Stimulated activated CD8-positive, alpha-beta memory T cell treated with anti-CD3 and anti-CD28 coated beads, Interleukin-4, amount 100 ng/mL, for 24 hours (primary cell): ENCODE data around the gene CREM.

Source experiments
- DNase-seq: peaks from one replicate; pipeline ENCODE4 v3.0.0-alpha.2; 2020; ENCODE audit warnings: low read depth

The CREM gene

DNA sequence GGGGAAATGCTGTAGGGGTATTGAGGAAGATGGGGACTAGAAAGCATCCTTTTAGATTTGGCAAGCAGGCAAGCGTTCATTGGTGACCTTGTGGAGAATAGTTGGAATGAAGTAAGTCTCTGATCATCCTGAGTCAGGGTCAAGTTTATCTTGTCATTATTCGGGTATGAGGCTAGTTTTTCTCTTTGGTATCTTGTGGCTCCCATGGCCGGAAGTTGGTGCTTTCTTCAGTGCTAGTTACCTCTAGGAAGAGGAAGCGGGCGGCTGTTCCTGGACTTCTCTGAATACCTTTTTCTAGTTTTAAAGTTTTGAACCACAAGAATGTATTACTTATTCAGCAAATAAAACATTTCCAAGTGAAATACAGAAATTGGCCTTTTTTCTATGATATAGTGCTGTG is 9.2 kb downstream of the CREM start:
- no peak for DNase-seq

DNA sequence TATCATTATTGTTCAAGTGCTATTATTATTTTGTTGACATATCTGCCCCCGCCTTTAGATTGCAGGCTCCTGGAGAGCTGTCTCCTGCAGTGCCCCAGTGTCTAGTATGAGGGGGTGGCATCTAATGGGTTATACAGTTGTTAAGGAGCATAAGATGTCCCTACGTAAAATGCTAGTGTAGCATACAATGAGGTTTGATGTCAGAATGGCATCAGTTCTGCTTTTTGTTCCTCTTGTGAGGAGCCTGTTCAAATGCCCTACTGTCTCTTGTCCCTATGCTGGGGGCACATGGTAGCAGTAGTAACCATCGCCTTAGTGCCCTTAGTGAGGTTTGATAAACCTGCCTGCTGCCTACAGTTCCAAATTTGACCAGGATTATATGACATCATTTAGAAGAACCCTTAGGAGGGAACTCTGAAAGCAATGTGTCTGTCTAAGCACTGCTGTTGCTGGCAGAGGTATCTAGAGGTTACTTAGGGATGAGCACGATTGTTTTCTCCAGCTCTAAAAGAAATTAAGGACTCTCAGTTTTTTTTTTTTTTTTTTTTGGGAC is 9.7 kb downstream of the CREM start:
- no peak for DNase-seq

DNA sequence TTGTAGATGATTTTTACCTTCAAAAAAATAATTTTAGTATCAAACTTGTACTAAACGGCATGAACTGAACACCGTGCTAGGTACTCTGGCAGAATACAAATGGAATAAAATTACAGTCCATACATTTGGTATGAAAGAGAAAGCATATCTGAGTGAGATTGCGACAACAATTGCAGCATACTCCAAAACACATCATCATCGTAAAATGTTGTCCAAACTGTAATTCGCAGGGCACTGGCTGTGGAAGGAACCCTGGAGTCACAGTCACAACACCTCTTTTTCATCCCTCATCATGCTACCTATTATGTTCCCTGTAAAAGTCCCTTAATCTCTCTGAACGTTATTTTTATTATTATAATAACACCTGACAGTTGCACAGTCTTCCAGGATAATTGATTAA is 13.5 kb downstream of the CREM start:
- DNase-seq = no peak

DNA sequence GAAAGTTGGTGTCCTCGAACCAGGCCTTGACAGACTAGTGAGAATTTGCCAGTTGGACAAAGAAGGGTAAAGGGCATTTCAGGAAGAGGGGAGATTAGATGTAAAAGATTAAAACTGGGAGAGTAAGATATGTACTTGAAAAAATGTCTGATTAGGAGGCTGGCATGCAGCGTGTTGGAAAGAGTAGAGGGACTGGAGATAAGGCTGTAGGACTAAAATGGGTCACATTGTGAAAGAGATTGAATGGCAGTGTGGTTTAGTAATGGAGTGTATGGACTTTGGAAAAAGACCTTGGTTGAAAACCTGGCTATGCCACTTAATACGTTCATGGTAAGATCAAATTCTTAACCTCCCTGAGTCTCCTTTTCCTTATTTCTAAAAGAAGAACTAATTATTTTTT is 14.1 kb downstream of the CREM start:
- no peak for DNase-seq

DNA sequence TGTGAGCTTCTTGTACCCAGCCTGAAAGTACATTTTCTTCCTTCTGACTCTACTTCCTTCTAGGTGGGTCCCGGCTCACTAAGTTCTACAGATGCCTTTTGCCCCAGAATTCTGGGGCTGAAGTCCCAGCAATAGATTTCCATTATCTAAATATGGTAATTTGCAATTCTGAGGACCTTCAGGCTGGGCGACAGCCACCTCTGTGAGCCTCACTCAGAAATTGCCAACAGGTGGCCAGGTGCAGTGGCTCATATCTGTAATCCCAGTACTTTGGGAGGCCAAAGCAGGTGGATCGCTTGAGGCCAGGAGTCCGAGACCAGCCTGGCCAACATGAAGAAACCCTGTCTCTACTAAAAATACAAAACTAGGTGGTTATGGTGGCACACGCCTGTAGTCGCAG is 23.7 kb downstream of the CREM start:
- no peak for DNase-seq

DNA sequence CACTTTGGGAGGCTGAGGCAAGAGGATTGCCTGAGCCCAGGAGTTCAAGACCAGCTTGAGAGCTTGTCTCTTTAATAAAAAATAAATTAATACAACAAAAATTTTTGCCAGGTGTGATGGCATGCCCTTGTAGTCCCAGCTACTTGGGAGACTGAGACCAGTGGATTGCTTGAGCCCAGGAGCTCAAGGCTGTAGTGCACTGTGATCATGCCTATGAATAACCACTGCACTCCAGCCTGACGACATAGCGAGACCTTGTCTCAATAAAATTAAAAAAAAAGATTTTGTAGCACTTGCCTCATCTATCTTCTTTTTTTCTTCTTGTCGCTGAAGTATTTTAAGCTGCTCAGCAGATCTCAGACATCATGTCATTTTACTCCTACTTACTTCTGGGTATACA is 26.3 kb downstream of the CREM start:
- DNase-seq = no peak

DNA sequence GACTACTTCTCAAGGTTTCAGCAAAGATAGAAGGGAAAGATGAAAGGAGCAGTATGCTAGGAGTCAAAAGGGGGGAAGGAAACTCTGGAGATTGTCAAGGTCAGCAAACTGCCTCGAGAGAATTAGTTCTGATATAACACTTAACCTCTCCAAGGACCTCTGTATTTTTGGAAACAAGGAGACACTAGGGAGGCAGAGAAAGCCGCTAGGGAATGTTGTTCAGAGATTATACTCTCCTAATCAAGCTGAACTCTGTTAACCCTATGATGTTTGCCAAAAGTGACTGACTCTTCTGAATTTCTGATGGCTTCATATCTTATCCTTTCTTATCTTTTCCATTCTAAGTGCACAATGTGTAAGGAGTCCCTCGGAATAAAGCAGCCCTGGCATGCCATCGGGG is 27.1 kb downstream of the CREM start:
- DNase-seq = no peak

DNA sequence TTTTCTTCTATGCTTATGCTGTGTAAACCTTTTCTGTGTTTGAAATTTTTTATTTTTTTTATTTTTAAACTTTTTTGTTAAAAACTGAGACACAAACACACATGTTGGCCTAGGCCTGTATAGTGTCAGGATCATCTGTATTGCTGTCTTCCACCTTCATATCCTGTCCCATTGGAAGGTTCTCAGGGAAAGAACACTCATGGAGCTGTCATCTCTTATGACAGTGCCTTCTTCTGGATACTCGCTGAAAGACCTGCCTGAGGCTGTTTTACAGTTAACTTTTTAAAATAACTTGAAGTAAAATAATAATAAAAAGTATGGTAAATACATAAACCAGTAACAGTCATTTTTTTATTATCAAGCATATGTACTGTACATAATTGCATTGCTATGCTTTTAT is 34.1 kb downstream of the CREM start:
- no peak for DNase-seq

DNA sequence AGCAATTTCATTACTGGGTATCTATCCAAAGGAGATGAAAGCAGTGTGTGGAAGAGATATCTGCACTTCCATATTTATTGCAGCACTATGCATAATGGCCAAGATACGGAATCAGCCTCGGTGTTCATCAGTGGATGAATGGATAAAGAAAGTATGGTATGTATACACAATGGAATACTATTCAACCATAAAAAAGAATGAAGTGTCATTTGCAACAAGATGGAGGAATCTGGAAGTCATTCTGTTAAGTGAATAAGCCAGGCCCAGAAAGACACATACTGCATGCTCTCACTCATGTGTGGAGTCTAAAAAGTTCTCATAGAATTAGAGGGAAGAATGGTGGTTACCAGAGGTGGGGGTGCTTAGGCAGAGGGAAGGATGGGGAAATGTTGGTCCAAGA is 35.3 kb downstream of the CREM start:
- no peak for DNase-seq

DNA sequence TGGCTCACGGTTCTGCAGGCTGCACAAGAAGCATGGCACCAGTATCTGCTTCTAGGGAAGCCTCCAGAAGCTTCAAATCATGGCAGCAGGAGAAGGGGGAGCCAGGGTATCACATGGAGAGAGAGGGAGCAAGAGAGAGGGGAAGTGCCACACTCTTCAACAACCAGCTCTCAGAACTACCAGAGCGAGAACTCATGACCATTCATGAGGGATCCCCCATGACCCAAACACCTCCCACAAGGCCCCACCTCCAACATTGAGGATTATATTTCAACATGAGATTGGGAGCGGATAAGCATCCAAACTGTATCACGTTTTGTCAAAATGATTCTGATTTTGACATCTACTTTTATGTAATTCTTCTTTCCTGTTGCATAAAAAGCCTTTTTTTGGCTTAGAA is 38.5 kb downstream of the CREM start:
- DNase-seq = no peak

DNA sequence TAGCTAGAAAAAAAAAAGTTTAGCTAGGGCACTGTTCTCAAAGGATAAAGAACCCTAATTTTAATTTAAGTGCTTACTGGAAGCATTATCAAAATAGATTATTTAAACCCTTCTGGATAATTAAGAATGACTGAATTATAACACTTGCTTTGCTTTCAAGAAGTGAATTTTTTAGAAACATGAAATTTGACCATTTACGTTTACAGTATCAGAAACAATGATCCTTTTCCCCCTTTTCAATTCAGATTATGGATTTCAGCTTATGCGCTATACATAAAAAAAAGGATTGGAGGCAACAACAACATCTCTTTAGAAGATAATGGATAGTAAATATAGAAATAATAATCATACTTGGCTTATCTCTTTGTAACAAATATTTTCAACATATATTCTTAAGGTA is 39.2 kb downstream of the CREM start:
- DNase-seq = no peak

DNA sequence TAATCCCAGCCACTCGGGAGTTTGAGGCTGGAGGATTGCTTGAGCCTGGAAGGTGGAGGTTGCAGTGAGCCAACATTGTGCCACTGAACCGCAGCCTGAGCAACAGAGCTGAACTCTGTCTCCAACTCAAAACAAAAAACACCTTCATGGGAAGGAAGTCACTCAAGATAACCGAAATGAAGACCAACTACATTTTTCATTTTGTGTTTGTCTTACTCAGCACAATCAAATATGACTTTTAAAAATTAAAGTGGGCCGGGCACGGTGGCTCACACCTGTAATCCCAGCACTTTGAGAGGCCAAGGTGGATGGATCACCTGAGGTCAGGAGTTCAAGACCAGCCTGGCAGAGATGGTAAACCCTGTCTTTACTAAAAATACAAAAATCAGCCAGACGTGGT is 40.0 kb downstream of the CREM start:
- DNase-seq = no peak

DNA sequence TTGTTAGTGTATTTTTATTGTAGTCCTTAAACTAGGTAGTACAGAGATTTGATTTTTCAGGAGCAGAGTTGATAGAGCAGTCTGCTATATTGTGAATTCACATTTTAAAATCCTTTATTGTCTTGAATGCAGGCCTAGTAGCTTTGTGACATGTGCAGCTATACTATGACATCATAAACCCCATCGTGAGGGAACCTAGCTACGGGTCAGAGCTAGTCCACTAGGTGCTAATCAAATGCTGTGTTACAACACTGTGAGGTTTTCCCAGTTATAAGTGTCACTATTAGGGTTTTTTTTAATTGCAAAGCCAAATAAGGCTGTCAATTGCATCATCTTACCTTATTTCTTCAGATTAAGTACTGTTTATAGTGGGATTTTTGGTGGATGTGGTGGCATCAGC is 40.7 kb downstream of the CREM start:
- DNase-seq = no peak

DNA sequence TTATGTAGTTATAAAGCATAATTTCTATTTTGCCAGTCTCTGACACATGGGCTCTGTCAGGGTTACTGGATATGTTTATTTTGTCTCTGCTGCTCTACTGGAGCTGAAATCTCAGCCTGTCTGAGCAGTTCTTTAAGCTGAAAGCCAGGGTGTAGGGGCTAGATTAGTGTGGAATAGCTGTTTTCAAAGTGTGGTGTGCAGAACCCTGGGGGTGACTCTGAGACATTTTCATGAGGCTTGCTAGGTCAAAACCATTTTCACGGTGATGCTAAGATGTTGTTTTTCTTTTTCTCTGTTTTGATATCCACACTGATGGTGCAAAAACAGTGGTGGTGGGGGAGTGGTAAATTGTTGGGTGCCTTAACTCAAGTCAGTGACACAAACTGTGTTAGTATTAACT is 45.5 kb downstream of the CREM start:
- DNase-seq = no peak

DNA sequence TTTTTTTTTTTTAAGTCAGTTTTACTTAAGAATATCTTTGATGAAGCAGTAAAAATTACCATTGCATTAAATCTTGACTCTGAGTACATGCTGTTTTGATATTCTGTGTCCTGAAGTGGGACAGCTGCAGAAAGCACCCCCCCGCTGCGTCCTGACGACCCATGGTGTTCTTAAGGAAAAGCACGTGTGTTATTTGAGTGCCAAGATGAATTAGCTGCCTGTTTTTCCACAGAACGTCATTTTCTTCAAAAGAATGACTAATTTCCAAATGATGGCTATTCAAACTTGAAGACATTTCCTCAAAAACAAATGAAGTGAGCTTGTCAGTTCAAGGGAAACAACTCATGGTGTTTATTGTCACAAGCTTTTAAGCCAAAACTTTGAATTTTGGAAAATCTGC is 45.9 kb downstream of the CREM start:
- DNase-seq = no peak

DNA sequence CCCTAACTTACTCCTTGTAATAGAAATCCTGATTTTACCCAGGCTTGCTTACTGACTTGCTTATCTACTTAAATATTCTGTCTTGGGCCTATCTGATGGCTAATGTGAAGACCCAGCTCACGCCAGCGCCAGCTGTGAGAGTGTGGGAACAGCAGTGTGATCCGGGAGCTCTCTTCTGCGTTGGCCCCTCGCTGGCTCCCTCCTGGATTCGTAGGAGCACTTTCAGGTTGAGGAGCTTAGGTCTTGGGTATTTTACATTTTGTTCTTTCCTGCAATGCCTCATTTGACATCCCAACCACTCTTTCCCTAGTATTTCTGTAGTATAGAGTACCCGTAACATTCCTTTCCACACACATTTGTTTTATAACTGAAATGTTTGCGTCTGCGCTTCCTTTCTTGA is 51.7 kb downstream of the CREM start:
- DNase-seq = no peak

DNA sequence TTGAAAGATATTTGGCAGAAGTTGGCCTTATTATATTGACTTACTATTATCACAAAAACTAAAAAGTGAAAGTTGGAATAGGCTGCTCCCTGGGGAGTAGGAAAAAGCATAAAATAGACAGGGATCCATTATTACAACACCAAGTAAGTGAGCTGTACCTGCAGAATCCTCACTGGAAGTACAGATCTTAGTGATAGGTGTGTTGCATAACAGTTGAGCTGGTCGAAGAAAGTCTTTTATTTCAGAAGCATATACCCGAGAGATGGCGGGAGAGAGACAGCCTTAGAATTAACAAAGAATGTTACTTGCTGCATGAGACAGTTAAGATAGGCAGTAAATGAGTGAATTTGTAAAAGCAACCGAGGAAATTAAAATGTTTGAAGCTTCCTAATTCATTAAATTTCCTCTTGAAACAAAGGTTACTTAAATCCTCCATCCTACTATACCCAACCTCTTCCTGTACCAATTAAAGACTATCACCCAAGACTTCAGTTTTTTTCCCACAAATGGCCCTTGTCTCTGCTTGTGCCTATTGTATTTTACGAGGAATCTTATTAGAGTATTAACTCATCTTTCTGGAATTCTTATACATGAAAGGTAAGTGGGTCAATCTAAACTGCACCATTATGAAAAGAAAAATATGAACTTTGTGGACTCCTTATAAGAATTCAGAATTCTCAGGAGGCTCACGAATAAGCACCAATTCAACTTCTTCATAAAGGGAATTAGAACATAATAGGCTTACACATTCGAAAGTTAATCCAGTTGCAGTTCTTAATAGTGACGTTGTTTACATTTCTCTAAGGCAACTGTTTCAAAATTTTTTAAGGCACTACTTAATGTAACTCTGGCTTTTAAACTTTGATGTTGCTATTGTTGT is 56.2 kb downstream of the CREM start:
- DNase-seq = no peak

DNA sequence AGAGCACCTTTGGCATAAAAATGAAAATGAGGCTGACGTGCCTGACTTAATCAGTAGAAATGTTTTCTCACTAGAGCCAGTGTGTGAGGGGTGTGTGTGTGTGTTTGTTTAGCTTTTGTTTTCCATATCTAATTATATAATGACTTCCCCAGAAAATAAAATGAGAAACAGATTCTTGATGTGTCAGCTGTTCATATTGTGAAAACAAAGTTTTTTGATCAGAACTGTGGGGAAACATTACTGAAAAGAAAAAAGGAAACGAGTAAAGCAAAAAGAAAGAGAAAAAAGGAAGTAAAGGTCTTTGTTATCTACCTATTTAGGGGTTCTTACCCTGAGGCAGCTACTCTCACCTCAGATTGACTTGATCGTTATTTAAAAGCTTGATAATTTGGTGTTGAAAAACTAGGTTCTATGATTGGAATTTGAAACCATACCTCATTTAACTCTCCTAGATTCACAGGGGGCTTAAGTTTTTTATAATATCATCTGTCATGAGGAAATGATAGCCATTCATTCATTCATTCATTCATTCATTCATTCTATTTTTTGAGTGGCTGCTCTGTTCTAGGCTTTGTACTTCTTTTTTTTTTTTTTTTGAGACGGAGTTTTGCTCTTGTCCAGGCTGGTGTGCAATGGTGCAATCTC is 58.0 kb downstream of the CREM start:
- no peak for DNase-seq

DNA sequence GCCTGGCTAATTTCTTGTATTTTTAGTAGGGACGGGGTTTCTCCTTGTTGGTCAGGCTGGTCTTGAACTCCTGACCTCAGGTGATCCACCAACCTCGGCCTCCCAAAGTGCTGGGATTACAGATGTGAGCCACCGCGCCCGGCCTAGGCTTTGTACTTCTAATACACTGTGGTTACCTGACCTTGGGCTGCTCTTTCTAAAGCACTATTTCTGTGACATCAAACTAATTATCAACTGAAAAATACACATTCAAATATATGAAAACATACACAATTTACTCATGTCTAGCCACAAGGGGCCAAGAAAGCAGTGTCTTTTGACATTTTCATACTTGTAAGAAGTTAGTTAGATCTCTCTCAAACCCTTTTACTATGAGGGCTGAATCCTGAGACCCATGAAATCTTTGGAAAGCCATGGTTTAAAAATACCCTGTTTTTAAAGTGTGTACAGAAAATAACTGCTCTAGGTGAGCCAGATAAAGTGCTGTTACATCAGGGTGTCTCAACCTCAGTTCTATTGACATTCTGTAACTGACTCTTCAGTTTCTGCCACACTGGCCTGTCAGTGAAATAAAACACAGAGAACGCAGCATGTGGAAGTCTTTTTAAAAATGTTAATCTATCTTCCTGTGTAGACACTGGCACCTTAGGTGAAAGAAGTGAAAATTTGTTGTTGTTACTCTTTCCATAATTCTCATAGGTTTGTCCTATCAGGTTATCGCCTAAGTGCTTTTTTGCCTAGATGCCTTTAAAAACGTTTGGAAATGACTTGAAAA is 58.8 kb downstream of the CREM start:
- no peak for DNase-seq

DNA sequence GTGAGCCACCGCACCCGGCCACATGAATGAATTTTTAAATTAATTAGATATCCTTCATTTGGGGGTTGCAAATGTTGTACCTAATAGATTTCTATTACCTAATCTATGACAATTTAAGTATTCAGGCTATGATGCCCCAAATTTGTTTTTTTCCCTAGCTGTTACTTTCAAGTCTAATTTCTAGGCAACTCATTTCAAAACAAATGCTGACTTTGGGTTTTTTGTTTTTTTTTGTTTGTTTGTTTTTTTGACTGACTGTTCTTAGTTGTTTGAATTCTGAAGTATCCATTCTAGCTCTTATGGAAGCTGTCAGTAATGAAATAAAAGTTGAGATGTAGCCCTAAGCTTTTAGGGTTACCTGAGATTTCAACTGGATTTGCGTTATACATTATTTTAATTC is 62.3 kb downstream of the CREM start:
- DNase-seq = no peak

DNA sequence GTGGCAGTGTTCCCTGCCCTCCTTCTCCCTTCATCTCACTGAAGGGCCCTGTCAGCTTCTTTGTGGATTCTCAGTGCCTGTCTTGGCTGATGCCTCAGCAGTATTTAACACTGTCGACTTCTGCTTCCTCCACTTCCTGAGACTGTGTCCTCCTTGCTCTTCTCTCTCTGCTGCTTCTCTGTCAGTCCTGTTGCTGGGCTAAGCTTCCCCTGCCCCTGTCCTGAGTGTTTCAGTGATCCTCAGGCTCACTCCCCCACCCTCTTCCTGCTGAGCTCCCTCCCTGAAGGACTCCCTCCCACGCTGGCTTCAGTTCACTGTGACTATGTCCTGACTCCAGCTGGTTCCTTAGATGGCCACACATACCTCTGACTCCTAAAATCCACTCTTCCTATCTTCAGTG is 64.9 kb downstream of the CREM start:
- DNase-seq = no peak

DNA sequence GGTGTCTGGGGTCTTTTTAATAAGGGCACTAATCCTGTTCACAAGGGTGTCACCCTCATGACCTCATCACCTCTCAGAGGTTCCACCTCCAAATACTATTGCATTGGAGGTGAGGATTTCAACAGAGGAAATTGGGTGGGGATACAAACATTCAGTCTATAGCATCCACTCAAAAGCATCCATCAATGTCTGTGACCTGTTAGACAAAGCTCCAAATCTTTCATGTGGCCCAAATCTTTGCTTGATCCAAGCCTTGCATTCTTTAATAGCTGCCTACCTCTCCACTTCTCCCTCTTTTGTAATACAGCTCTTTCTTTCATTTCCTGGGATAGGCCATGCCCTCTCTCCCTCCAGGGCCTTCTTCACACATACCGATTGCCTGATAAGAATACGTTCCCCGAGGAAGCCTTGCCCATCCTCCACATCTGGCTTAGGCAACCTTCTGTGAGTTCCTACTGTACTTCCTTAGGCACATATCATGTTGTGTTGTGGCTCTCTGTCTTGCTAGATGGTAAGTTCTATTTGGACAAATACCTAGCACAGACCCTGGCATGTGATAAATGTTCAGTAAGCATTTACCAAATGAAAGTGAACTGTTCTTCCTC is 66.1 kb downstream of the CREM start:
- DNase-seq = no peak
